ENCODE data around the gene CUL9.

The CUL9 gene

GRCh38 chr6:43257367-43258145 lies 75.6 kb downstream of the CUL9 start:
- peak overlapping the region; percentile 13 for H3K27ac Mint-ChIP-seq
- no peaks in the 10 kb centered on the region for H3K9me3 Mint-ChIP-seq
- no peak overlapping the region for H3K4me3 Mint-ChIP-seq
- no peaks in the 10 kb centered on the region for H3K36me3 Mint-ChIP-seq (ENCODE audit: low read depth)
- peaks cover 5% of the 10 kb centered on the region for H3K27me3 Mint-ChIP-seq (ENCODE audit: low read depth)
- H3K4me1 Mint-ChIP-seq (ENCODE audit: low read depth) = peaks cover 15% of the 10 kb centered on the region

GRCh38 chr6:43258180-43258579 lies 76.2 kb downstream of the CUL9 start:
- Mint-ChIP-seq H3K4me3 (no peak overlapping the region), H3K27ac (no peak overlapping the region), H3K4me1 (ENCODE audit: low read depth) (peaks cover 15% of the 10 kb centered on the region), H3K36me3 (ENCODE audit: low read depth) (no peaks in the 10 kb centered on the region), H3K9me3 (no peaks in the 10 kb centered on the region), H3K27me3 (ENCODE audit: low read depth) (no peaks in the 10 kb centered on the region)

- Mint-ChIP-seq H3K4me3 (no peak overlapping the region), H3K36me3 (ENCODE audit: low read depth) (no peaks in the 10 kb centered on the region), H3K9me3 (no peaks in the 10 kb centered on the region), H3K27me3 (ENCODE audit: low read depth) (peaks cover 4% of the 10 kb centered on the region), H3K4me1 (ENCODE audit: low read depth) (peaks cover 14% of the 10 kb centered on the region), H3K27ac (no peak overlapping the region)
These were observed 77.1 kb downstream of the CUL9 start for GRCh38 chr6:43258807-43259686.

- Mint-ChIP-seq H3K4me1 (ENCODE audit: low read depth) (peaks cover 10% of the 10 kb centered on the region), H3K27ac (no peak overlapping the region), H3K36me3 (ENCODE audit: low read depth) (no peaks in the 10 kb centered on the region), H3K27me3 (ENCODE audit: low read depth) (peaks cover 9% of the 10 kb centered on the region), H3K4me3 (no peak overlapping the region), H3K9me3 (no peaks in the 10 kb centered on the region)
These were observed 78.8 kb downstream of the CUL9 start for GRCh38 chr6:43260791-43261190.

- H3K27me3 Mint-ChIP-seq (ENCODE audit: low read depth) = peaks cover 9% of the 10 kb centered on the region
- no peaks in the 10 kb centered on the region for H3K9me3 Mint-ChIP-seq
- H3K4me1 Mint-ChIP-seq (ENCODE audit: low read depth) = peaks cover 10% of the 10 kb centered on the region
- no peak overlapping the region for H3K4me3 Mint-ChIP-seq
- no peak overlapping the region for H3K27ac Mint-ChIP-seq
- no peaks in the 10 kb centered on the region for H3K36me3 Mint-ChIP-seq (ENCODE audit: low read depth)
These were observed 79.2 kb downstream of the CUL9 start for GRCh38 chr6:43261198-43261597.

GRCh38 chr6:43262000-43262779 lies 80.2 kb downstream of the CUL9 start:
- Mint-ChIP-seq H3K27ac (no peak overlapping the region), H3K4me3 (no peak overlapping the region), H3K27me3 (ENCODE audit: low read depth) (peaks cover 14% of the 10 kb centered on the region), H3K36me3 (ENCODE audit: low read depth) (no peaks in the 10 kb centered on the region), H3K9me3 (no peaks in the 10 kb centered on the region), H3K4me1 (ENCODE audit: low read depth) (peaks cover 5% of the 10 kb centered on the region)

GRCh38 chr6:43262780-43263313 lies 80.9 kb downstream of the CUL9 start:
- H3K4me1 Mint-ChIP-seq (ENCODE audit: low read depth) = no peaks in the 10 kb centered on the region
- H3K9me3 Mint-ChIP-seq = no peaks in the 10 kb centered on the region
- H3K36me3 Mint-ChIP-seq (ENCODE audit: low read depth) = no peaks in the 10 kb centered on the region
- H3K4me3 Mint-ChIP-seq = no peak overlapping the region
- peaks cover 21% of the 10 kb centered on the region for H3K27me3 Mint-ChIP-seq (ENCODE audit: low read depth)
- no peak overlapping the region for H3K27ac Mint-ChIP-seq

- Mint-ChIP-seq H3K9me3 (no peaks in the 10 kb centered on the region), H3K36me3 (ENCODE audit: low read depth) (no peaks in the 10 kb centered on the region), H3K27ac (no peak overlapping the region), H3K4me3 (no peak overlapping the region), H3K4me1 (ENCODE audit: low read depth) (no peaks in the 10 kb centered on the region), H3K27me3 (ENCODE audit: low read depth) (peaks cover 28% of the 10 kb centered on the region)
These were observed 81.5 kb downstream of the CUL9 start for GRCh38 chr6:43263314-43264178.

- H3K4me1 Mint-ChIP-seq (ENCODE audit: low read depth) = peaks cover 3% of the 10 kb centered on the region
- H3K9me3 Mint-ChIP-seq = no peaks in the 10 kb centered on the region
- peaks cover 36% of the 10 kb centered on the region for H3K27me3 Mint-ChIP-seq (ENCODE audit: low read depth)
- H3K4me3 Mint-ChIP-seq = no peak overlapping the region
- no peaks in the 10 kb centered on the region for H3K36me3 Mint-ChIP-seq (ENCODE audit: low read depth)
- H3K27ac Mint-ChIP-seq = no peak overlapping the region
These were observed 82.7 kb downstream of the CUL9 start for GRCh38 chr6:43264599-43265145.

GRCh38 chr6:43265564-43265963 lies 83.6 kb downstream of the CUL9 start:
- Mint-ChIP-seq H3K4me3 (no peak overlapping the region), H3K4me1 (ENCODE audit: low read depth) (peaks cover 5% of the 10 kb centered on the region), H3K36me3 (ENCODE audit: low read depth) (no peaks in the 10 kb centered on the region), H3K27me3 (ENCODE audit: low read depth) (peaks cover 43% of the 10 kb centered on the region), H3K9me3 (no peaks in the 10 kb centered on the region), H3K27ac (no peak overlapping the region)

GRCh38 chr6:43267619-43268354 lies 85.8 kb downstream of the CUL9 start:
- Mint-ChIP-seq H3K4me1 (ENCODE audit: low read depth) (peaks cover 5% of the 10 kb centered on the region), H3K4me3 (no peak overlapping the region), H3K27me3 (ENCODE audit: low read depth) (peaks cover 62% of the 10 kb centered on the region), H3K9me3 (no peaks in the 10 kb centered on the region), H3K36me3 (ENCODE audit: low read depth) (no peaks in the 10 kb centered on the region), H3K27ac (no peak overlapping the region)

GRCh38 chr6:43268355-43268700 lies 86.3 kb downstream of the CUL9 start:
- peaks cover 67% of the 10 kb centered on the region for H3K27me3 Mint-ChIP-seq (ENCODE audit: low read depth)
- peaks cover 5% of the 10 kb centered on the region for H3K4me1 Mint-ChIP-seq (ENCODE audit: low read depth)
- no peak overlapping the region for H3K4me3 Mint-ChIP-seq
- no peak overlapping the region for H3K27ac Mint-ChIP-seq
- H3K36me3 Mint-ChIP-seq (ENCODE audit: low read depth) = no peaks in the 10 kb centered on the region
- H3K9me3 Mint-ChIP-seq = no peaks in the 10 kb centered on the region

- peaks cover 69% of the 10 kb centered on the region for H3K27me3 Mint-ChIP-seq (ENCODE audit: low read depth)
- peak overlapping the region; percentile 38 for H3K4me3 Mint-ChIP-seq
- H3K36me3 Mint-ChIP-seq (ENCODE audit: low read depth) = no peaks in the 10 kb centered on the region
- H3K9me3 Mint-ChIP-seq = no peaks in the 10 kb centered on the region
- H3K4me1 Mint-ChIP-seq (ENCODE audit: low read depth) = peaks cover 7% of the 10 kb centered on the region
- no peak overlapping the region for H3K27ac Mint-ChIP-seq
These were observed 86.8 kb downstream of the CUL9 start for GRCh38 chr6:43268782-43269272.

All from T-helper 1 cell treated with Interleukin-12 subunit alpha and Interleukin-12 subunit beta and Interleukin-4 antibody, amounts not matched to agents 30 μg/mL and 1 μg/mL, for 36 hours (primary cell).